Activated CD4-positive, CD25-positive, alpha-beta regulatory T cell treated with anti-CD3 and anti-CD28 coated beads, Interleukin-2, amount 50 U/mL, for 24 hours (primary cell): ENCODE data around the gene ARID5B.

Experiments used
- ATAC-seq, 2 donors: fragments of 150-1000 bp; cut with Tn5 transposase; one replicate each; pipeline ENCODE4 v1.10.0; 2021; ENCODE audit warnings: mild to moderate bottlenecking in 1 of 2, moderate library complexity in 1 of 2

ARID5B gene

DNA sequence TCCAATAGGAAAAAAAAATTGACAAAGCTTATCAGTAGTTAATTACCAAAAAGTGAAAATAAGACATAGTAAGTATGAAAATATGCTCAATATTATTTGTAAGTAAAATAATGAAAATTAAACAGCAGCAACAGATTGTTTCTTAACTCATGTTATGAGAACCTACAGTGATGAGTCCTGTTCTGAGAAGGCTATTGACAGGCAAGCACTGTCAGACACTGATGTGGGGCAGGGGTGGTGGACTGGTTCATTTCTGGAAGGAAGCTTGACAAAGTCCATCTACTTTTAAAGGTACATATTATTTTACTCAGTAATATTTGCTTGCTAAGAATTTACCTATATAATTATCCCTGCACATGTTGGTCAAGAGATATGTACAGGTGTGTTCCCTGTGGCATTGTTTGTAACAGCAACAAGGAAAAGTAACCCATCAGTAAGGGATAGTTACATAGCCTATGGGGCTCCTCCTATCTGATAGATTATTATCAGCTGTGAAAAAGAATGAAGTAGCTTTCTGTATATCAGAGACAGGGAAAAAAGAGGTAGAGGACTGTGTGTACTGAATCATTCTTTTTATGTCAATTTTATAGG lies 205.5 kb downstream of the ARID5B start:
- peak; percentile 59 to 61 for ATAC-seq

DNA sequence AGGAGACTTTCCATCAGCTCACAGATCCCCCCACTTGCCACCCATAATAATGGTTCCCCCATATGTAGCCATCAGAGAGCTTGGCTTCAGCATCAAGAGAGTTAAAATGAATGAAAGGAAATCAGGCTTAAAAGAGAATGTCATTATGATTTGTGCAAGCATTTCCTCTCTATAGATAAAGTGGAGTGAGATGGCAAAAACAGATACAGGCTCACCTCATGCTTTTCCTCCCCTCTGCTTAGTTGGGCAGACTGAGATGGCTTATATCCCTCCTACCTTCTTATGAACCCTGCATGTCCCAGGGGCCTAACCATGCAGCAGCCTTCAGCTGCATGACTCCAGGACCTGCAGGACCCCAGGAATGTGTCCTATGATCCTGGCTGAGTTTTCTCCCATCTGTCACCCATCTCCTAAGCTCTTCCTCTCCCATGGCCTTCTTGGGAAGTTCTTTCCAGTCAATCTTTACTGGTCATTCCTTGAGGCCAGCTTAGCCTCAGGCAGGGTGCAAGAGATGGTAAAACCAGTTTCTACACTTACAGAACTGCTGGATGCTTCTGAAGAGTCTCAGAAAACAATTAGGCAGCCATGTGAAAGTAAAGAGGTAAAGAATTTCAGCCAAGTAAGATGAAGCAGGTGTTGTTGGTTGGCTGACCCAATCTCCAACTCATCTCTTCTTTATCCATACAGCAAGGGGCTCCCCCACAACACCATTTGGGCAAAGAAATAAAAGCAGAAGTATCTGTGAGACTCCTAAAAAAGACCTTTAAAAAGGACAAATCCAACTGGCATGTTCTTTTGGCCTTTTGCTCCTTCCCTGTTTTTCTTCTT lies 207.5 kb downstream of the ARID5B start:
- ATAC-seq: no peak

DNA sequence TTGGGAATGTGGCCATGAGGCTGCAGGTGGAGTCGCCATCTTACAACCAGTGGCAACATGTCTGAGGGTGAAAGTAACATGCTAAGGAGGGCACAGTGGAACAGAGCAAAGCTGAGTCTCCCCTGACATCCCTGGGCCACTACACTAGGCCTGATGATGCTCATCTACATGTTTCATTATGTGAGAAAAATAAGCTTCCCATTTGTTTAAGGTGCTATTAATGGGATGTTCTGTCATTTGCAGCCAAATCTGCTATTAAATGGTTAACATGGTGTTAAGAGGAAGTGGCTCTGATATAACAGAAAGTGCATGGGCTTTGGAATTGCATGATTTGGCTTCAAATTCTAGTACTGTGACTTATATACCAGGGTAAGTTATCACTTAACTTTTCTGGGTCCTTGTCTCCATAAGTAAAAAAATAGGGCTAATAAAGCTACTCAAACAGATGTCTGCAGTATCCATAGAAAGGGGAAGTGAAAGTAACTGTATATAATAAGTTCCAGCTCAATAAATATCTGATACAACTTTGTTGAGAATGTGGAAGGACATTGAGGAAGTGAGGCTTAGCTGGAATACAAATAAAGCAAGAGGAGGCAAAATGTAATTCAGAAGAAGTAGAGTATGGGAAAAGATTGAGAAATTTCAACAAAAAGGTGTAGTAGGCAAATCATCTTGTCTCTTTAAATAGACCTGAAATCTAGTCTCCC lies 208.2 kb downstream of the ARID5B start:
- no peak for ATAC-seq

DNA sequence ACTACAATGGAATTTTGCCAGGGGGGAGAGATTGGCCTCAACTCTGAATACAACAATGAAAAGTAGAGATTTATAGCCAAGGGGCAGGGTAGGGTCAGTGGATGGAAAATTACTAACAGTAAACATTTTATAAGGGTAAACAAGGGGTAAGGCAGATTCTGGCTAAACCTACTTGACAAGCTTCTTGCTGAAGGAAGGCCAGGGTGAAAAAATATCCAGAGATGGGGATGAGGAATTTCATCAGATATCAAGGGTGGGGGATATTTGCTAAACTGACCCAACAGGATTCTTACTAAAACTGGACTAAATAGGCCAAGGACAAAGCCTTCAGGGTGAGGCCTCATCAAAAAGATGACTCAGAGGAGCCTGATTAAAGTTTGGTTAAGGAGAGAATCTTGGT lies 210.8 kb downstream of the ARID5B start:
- ATAC-seq: no peak

DNA sequence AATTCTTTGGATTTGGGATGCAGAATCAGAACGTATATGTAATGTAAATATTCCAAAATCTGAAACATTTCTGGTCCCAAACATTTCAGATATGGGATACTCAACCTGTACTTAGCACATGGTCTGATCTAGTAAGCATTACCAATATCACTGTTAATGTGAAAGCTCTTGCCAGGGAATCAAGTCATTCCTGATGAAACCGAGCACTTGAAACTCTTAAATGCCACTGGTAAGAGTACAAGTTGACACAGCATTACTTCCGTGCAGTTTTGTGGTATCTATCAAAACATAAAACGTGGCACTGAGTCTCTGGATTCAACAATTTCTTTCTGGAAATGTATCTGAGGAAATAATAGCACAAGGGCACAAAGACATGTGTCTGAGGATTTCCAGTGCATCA lies 211.5 kb downstream of the ARID5B start:
- ATAC-seq: no peak

DNA sequence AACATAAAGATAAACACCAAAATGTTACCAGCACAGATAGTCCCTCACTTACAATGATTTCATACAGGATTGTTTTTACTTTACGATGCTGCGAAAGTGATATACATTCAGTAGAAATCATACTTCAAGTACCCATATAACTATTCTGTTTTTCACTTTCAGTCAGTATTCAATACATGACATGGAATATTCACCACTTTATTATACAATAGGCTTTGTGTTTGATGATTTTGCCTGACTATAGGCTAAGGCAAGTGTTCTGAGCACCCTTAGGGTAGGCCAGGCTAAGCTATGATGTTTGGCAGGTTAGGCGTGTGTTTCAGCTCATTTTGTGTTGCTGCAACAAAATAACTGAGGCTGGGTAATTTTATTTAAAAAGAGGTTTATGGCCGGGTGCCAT lies 212.2 kb downstream of the ARID5B start:
- peak; percentile 50 to 66 for ATAC-seq

DNA sequence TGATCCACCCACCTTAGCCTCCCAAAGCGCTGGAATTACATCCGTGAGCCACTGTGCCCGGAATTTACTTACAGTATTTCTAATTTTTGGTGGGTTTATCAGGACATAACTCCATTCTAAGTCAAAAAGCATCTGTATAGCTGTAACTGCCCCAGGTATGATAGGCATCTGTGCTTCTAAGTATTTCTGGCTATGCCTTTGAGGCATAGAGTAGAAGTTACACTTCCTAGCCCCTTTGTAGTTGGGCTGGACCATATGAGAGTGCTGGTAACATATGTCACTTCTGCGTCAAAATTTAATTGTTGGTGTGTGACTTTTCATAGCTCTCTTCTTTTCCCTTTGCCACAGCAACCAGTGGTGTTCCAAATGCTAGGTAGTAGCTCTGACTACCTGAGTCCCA lies 213.8 kb downstream of the ARID5B start:
- no peak for ATAC-seq

DNA sequence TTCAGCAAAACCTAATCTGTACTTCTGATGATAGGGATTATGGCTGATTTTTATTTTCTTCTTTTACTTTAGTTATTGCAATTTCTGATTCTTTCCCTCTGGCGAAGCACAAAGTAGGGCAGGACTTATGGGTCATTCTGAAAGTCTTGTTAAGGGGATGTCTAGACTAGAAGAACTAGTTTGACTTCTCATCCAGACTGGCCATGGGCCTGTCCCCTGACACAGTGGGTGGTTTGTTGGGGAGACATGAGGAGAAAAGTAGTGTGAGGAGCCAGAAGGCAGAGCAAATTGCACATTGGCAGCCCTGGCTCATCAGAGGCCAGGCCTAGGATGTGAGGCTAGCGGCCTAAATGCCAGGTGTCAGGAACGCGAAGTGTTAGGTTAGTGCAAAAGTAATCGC lies 214.3 kb downstream of the ARID5B start:
- no peak for ATAC-seq

DNA sequence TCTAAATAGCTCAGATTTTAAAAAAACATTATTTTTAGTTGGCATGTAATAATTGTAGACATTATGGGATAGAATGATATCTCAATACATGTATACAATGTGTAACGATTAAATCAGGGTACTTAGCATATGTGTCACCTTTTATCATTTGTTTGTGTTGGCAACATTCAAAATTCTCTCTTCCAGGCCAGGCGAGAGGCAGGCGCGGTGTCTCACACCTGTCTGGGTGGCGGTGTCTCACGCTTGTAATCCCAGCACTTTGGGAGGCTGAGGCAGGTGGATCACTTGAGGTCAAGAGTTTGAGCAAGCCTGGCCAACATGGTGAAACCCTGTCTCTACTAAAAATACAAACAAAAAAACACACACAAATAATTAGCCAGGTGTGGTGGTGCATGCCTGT lies 215.4 kb downstream of the ARID5B start:
- ATAC-seq: no peak

DNA sequence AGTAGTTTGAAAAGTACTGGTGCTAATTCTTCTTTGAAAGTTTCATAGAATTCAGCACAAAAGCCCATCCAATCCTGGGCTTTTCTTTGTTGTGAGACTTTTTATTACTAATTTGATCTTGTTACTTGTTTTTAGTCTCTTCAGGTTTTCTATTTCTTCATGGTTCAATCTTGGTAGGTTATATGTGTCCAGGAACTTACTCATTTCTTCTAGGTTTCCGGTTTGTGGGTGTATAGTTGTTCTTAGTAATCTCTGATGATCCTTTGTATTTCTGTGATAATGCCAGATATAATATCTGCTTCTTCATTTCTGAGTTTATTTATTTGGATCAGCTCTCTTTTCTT lies 219.7 kb downstream of the ARID5B start:
- peak; percentile 88 to 91 for ATAC-seq

DNA sequence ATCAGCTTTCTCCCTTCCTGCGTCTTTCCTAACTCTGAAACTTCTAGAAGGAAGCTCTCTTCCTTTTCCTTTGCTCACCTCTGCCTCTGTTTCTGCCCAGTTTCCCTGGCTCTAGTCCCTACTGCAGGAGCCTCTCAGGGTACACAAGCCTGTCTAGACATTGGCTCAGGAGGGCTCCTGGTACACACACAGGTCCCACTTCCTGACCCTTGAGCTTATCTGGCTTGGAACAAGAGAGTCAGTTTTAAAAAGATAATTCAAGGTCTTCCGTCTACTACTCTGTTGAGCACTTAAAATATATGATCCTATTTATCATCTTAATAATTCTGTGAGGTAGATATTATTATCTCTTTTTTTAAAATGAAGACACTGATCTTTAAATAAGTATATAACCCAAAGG lies 226.5 kb downstream of the ARID5B start:
- ATAC-seq: no peak

DNA sequence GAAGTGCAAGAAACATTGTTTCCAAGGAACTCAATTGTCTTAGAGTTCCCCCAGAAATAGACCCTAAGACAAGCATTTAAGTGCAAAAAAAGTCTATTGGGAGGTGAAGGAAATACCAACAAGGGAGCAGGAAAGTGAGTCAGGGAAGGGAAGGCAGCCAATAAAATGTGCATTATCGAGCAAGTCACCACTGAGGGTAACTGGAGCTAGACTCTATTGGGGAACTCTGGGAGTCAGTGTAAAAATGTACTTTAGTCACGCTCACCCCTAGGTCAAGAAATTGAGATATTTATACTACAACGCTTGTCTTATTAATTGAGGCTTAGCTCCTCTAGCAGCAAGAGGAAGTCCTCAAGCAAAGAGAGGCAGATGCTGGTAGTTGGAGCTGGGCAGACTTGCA lies 229.4 kb downstream of the ARID5B start:
- no peak for ATAC-seq

DNA sequence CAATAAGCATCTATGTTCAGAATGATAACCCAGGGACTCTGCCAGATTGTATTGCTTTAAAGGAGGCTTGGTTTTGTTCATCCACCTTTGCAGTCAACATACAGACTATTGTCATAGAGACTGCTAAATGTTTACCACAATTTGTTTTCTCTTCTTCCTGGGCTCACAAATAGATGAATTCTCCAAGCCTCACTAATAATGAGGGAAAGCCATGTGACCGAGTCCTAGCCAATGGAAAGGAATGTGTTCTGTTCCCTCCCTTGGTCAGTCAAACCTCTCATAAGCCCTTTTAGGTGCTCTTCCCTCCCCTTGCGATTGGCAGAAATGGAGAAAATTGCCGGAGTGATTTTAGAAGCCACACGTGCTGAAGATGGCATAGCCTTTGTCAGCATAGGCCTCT lies 230.2 kb downstream of the ARID5B start:
- ATAC-seq: no peak

DNA sequence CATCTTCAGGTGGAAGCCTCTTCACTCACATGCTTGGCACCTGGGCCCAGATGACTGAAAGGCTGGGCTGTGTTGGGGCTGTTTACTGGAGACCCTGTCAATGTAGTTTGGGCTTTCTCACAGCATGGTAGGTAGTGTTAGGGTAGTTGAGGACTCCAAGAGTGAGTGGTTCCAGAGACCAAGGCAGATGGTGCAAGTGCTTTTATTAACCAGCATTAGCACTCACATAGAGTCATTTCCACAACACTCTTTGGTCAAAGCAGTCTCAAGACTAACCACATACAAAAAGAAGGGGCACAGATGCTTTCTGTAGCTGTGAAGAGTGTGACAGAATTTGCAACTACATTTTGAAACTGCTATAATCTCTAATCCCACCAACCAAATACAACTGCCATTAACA lies 232.1 kb downstream of the ARID5B start:
- ATAC-seq: peak; percentile 35 to 60

DNA sequence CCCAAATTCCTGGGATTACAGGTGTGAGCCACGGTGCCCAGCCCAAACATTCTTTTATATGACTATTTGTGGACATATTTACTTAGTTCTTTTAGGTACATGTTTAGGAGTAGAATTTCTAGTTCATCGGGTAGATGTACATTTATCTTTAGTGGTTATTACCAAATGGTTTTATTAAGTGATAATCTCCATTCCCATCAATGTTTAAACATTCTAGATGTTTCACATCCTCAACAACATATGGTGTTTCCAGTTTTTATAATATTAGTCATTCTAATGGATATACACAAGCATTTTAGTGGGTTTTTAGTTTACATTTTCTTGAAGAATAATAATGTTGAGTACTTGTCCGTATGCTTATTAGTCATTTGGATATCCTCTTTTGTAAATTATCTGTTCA lies 235.4 kb downstream of the ARID5B start:
- ATAC-seq: no peak
